GM10266 (cell line): ENCODE results near the gene SLC26A5.

Source experiments
- DNase-seq: peaks from one replicate; pipeline ENCODE4 v3.0.0; 2012; ENCODE audit errors: extremely low spot score
- TF ChIP-seq, protein P1 (sequence below): IDR thresholded peaks from 2 replicates; pipeline ENCODE4 v1.5.1; 2012; ENCODE audit warnings: mild to moderate bottlenecking, low read depth; ENCODE audit not compliant: control insufficient read depth, insufficient read depth; ENCODE audit errors: missing control alignments

SLC26A5 gene

DNA sequence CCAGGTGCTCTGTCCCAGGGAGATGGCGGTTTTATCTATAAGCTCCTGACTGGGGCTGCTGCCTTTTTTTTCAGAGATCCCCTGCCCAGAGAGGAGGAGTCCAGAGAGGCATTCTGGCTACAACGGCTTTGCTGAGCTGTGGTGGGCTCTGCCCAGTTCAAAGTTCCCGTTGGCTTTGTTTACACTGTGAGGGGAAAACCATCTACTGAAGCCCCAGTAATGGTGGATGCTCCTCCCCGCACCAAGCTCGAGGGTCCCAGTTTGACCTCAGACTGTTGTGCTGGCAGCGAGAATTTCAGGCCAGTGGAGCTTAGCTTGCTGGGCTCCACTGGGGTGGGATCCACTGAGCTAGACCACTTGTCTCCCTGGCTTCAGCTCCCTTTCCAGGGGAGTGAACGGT is 16.4 kb upstream of the SLC26A5 start:
- TF ChIP-seq, protein P1, sequence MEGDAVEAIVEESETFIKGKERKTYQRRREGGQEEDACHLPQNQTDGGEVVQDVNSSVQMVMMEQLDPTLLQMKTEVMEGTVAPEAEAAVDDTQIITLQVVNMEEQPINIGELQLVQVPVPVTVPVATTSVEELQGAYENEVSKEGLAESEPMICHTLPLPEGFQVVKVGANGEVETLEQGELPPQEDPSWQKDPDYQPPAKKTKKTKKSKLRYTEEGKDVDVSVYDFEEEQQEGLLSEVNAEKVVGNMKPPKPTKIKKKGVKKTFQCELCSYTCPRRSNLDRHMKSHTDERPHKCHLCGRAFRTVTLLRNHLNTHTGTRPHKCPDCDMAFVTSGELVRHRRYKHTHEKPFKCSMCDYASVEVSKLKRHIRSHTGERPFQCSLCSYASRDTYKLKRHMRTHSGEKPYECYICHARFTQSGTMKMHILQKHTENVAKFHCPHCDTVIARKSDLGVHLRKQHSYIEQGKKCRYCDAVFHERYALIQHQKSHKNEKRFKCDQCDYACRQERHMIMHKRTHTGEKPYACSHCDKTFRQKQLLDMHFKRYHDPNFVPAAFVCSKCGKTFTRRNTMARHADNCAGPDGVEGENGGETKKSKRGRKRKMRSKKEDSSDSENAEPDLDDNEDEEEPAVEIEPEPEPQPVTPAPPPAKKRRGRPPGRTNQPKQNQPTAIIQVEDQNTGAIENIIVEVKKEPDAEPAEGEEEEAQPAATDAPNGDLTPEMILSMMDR: no peak
- DNase-seq: no peak

DNA sequence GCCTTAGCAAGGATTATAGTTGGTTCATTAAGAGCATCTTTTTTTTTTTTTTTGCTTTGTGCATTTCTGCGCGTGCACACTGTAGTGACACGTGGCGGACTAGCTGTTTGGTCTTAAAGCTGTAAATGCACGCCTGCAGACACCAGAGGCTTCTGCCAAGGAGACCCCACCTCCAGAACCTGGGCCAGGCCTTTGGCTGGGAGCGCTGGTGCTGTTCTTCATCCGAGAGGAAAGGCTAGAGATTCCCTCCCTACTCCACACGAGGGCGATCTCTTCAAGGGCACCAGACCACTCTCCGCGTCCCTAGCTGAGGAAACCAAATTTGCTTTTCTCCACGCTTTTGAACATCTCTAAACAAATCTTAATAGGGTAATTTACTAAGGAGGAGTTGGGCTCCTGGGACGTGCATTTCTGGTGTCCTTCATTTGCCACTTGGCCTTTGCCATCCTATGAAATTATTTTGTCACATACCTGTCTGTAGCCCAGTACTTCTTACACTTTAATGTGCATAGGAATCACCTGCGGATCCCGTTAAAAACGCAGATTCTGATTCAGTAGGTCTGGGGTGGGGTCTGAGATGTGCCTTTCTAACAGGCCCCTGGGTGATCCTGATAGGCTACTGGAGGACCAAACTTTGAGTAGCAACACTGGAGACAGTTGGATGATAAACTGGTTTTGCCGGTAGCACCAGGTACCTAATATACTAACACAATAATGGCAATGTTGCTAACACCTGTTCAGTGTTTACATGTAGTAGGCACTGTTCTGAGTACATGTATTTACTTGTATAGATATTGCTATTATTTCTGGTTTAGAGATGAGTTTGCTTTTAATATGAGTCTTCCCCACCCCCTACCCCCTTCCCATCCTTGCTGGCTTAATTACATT is 1.3 kb upstream of the SLC26A5 start:
- peak; percentile 77 for DNase-seq
- TF ChIP-seq, protein P1: peak; percentile 69

DNA sequence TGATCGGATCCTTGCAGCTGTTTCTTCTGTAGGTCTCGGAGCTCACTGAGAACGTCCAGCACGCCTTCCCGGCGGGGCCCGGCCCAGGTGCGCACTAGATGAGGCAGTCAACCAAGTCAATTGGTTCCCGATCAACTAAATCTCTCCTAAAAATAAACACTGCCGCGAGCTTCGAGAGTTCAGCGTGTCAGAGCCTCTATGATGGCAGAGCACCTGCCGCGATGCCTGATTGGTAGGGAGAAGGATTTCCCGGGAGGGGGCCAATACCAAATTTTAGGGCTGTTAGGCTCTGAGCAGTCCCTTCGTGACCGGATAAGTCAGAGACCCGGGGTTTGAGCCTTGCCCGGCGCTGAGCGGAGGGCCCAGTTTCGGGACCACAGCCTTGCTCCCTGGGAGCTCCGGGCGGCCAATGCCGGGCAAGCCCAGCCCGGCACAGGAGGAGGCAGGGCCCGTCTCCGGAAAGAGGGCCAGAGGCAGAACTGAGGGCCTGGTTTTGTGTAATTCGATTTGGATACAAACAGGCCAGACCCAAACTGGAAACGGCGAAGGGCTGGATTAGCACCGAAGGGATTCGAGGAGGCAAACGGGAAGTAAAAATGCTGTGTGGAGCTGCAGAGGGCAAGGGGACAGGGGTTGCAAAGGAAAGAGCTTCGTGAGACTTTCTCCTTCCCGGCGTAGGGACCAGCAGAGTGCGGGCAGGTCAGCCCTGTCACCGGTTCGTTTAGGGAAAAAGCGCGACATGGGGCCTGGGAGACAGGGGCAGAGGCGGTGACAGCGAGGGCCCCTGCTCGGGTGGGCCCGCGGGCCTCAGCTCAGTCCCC is 569 bp downstream of the SLC26A5 start:
- TF ChIP-seq, protein P1: no peak
- DNase-seq: no peak

DNA sequence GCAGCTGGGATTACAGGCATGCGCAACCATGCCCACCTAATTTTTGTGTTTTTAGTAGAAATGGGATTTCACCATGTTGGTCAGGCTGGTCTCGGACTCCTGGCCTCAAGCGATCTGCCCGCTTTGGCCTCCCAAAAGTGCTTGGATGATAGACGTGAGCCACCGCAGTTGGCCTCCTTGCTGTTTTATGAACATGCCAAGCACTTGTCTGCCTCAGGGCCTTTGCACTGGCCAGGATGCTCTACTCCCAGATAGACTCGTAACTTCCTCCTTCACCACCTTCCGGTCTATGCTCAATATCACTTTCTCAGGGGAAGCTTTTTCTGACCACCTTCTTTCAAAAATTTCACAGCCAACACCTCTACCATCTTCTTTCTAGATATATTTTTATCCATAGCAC is 6.3 kb downstream of the SLC26A5 start:
- DNase-seq: no peak
- TF ChIP-seq, protein P1: no peak

DNA sequence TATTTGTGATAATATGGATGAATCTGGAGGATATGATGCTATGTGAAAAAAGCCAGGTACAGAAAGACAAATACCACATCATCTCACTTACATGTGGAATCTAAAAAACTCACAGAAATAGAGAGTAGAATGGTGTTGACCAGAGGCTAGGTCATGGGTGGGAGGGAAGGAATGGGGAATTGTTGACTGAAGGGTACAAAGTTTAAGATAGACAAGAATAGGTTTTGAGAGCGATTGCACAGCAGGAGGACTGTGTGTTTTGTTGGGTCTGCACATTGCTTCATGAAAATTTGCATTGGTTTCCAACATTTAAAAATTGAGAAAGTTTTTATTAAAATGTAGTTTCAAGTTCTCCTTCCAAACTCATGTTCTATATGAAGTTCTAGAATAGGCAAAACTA is 8.4 kb downstream of the SLC26A5 start:
- TF ChIP-seq, protein P1: no peak
- no peak for DNase-seq

DNA sequence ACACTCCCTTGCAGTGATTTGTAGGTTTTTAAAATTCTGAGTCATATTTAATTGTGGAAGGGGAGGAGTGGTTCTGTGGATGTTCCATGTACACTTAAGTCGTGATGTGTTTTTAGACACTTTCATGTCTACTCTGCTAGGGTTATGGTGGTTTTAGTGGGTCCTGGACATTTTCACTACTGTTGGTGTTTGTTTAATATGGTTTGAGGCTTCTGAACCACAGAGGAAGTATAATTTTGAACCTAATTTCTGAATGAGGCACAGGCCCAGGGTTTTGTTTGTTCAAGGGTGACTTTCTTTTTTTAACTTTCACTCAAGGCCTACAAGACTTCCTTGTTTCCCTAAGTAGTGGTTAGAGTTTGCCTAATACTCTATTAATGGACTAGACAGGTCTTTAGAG is 13.3 kb downstream of the SLC26A5 start:
- TF ChIP-seq, protein P1: no peak
- no peak for DNase-seq

DNA sequence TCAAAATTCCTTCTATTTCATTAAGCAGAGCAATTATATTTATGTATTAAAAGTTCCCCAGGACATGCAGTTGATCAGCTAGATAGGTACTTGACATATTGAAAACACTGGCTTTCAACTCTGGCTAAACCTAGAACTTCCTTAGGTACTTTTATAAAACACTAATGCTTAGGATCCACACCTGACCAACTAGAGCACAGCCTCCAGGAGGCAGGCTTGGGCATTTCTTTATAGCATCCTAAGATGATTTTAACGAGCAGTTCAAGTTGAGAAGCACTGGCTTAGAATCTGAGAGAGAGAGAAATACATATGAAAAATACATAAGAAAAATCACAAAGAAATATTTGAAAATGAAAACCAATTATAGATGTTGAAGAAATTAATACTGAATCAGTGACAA is 20.8 kb downstream of the SLC26A5 start:
- DNase-seq: no peak
- TF ChIP-seq, protein P1: no peak
